A549 (cell line): ENCODE results near the gene ZNF195.

Source experiments
- CBX2 ChIP-seq: fragments of 200-600 bp; sonication (generic); IDR thresholded peaks from 2 replicates; pipeline ENCODE4 v1.6.1; 2016; ENCODE audit warnings: low read depth, mild to moderate bottlenecking, borderline replicate concordance
- CTCF ChIP-seq: fragments of >200 bp; sonication (Bioruptor Twin); formaldehyde crosslinking; IDR thresholded peaks from 3 replicates; pipeline ENCODE4 v1.5.1; 2016
- E2F6 ChIP-seq: IDR thresholded peaks from 2 replicates; pipeline ENCODE4 v1.6.1; 2012; ENCODE audit warnings: low read depth, borderline replicate concordance
- EP300 ChIP-seq, 2 experiments: fragments of >200 bp; sonication (Bioruptor Twin); formaldehyde crosslinking; IDR thresholded peaks; 2 replicates in 1 of 2; 3 replicates in 1 of 2; pipeline ENCODE4 v1.6.1; 2016 to 2017
- HDAC2 ChIP-seq: fragments of 200-600 bp; sonication (generic); IDR thresholded peaks from 2 replicates; pipeline ENCODE4 v1.6.1; 2016
- MAFK ChIP-seq: fragments of 450-650 bp; IDR thresholded peaks from 2 replicates; pipeline ENCODE4 v1.6.1; 2014; ENCODE audit not compliant: partially characterized antibody
- MAX ChIP-seq: IDR thresholded peaks from 2 replicates; pipeline ENCODE4 v1.6.1; 2012
- MAZ ChIP-seq: fragments of 150-350 bp; IDR thresholded peaks from 2 replicates; pipeline ENCODE4 v1.6.1; 2014; ENCODE audit warnings: antibody characterized with exemption, low read depth, low read length, borderline replicate concordance
- MYC ChIP-seq: IDR thresholded peaks from 2 replicates; pipeline ENCODE4 v1.6.1; 2012; ENCODE audit warnings: mild to moderate bottlenecking, inconsistent platforms, low read length, improper control_type of control experiment, borderline replicate concordance
- POLR2A ChIP-seq: IDR thresholded peaks from 2 replicates; pipeline ENCODE4 v1.6.1; 2012; ENCODE audit warnings: mild to moderate bottlenecking, low read length
- RAD21 ChIP-seq, 2 experiments: fragments of >200 bp in 1 of 2; sonication (Bioruptor Twin) in 1 of 2; formaldehyde crosslinking in 1 of 2; IDR thresholded peaks in 1 of 2; conservative IDR thresholded peaks in 1 of 2; 2 replicates in 1 of 2; 3 replicates in 1 of 2; pipeline ENCODE4 v1.6.1; 2012 to 2018; ENCODE audit warnings: inconsistent platforms in 1 of 2
- RNF2 ChIP-seq: fragments of 200-600 bp; sonication (generic); IDR thresholded peaks from 2 replicates; pipeline ENCODE4 v1.6.1; 2016; ENCODE audit warnings: low read depth, mild to moderate bottlenecking, antibody characterized with exemption, moderate library complexity, borderline replicate concordance
- USF2 ChIP-seq: fragments of 450-650 bp; IDR thresholded peaks from 2 replicates; pipeline ENCODE4 v1.6.1; 2014; ENCODE audit warnings: antibody characterized with exemption
- ZSCAN20 ChIP-seq: fragments of 250-450 bp; sonication (Bioruptor Pico); IDR thresholded peaks from 2 replicates; pipeline ENCODE4 v1.8.0; 2022; ENCODE audit warnings: mild to moderate bottlenecking, moderate library complexity

- TF ChIP-seq RNF2 = no peak
- TF ChIP-seq CBX2 = no peak
- no peak for TF ChIP-seq MAFK
- TF ChIP-seq POLR2A = no peak
- TF ChIP-seq MAX = no peak
- no peak for TF ChIP-seq CTCF
- no peak for TF ChIP-seq USF2
- TF ChIP-seq E2F6 = no peak
- TF ChIP-seq MYC = no peak
- no peak for TF ChIP-seq EP300 (IDR thresholded peaks at IDR 0.05)
- TF ChIP-seq MAZ = no peak
- no peak for TF ChIP-seq HDAC2
- TF ChIP-seq ZSCAN20 = no peak
- TF ChIP-seq RAD21 (conservative IDR thresholded peaks at IDR 0.05 in 1 of 2, IDR thresholded peaks at IDR 0.05 in 1 of 2) = no peak
Measured at GRCh38 chr11:3346587-3346986, 32.4 kb downstream of the ZNF195 start.
